A549 (cell line): ENCODE data around the gene GRIA1.

ENCODE experiments used
- CHD2 ChIP-seq: fragments of 150-350 bp; IDR thresholded peaks from 2 replicates; pipeline ENCODE4 v1.6.1; 2014; ENCODE audit warnings: low read length; ENCODE audit not compliant: partially characterized antibody
- CTCF ChIP-seq: fragments of >200 bp; sonication (Bioruptor Twin); formaldehyde crosslinking; IDR thresholded peaks from 3 replicates; pipeline ENCODE4 v1.5.1; 2016
- EHF ChIP-seq: fragments of 250-450 bp; sonication (Bioruptor Pico); IDR thresholded peaks from 2 replicates; pipeline ENCODE4 v1.5.0; 2020; ENCODE audit warnings: mild to moderate bottlenecking
- EP300 ChIP-seq, 2 experiments: fragments of >200 bp; sonication (Bioruptor Twin); formaldehyde crosslinking; IDR thresholded peaks; 2 replicates in 1 of 2; 3 replicates in 1 of 2; pipeline ENCODE4 v1.6.1; 2016 to 2017
- PBX3 ChIP-seq: IDR thresholded peaks from 2 replicates; pipeline ENCODE4 v1.6.1; 2012
- POLR2A ChIP-seq: IDR thresholded peaks from 2 replicates; pipeline ENCODE4 v1.6.1; 2012; ENCODE audit warnings: mild to moderate bottlenecking, low read length
- REST ChIP-seq: fragments of 200-600 bp; sonication (generic); IDR thresholded peaks from 2 replicates; pipeline ENCODE4 v1.6.1; 2016; ENCODE audit warnings: antibody characterized with exemption, mild to moderate bottlenecking, moderate library complexity
- RFX5 ChIP-seq: fragments of 450-650 bp; IDR thresholded peaks from 2 replicates; pipeline ENCODE4 v1.7.1; 2014; ENCODE audit warnings: antibody characterized with exemption, mild to moderate bottlenecking, moderate library complexity
- SMC3 ChIP-seq: fragments of >200 bp; sonication (Bioruptor Twin); formaldehyde crosslinking; IDR thresholded peaks from 3 replicates; pipeline ENCODE4 v1.6.1; 2018; ENCODE audit warnings: inconsistent platforms
- ZSCAN20 ChIP-seq: fragments of 250-450 bp; sonication (Bioruptor Pico); IDR thresholded peaks from 2 replicates; pipeline ENCODE4 v1.8.0; 2022; ENCODE audit warnings: mild to moderate bottlenecking, moderate library complexity

- TF ChIP-seq PBX3: no peak
- TF ChIP-seq CTCF: no peak
- TF ChIP-seq REST: no peak
- no peak for TF ChIP-seq CHD2
- TF ChIP-seq POLR2A: no peak
- no peak for TF ChIP-seq EHF (CRISPR knock-in tag)
- TF ChIP-seq EP300 (IDR thresholded peaks at IDR 0.05): no peak
- TF ChIP-seq RFX5: no peak
- no peak for TF ChIP-seq SMC3
- TF ChIP-seq ZSCAN20 (CRISPR knock-in tag): no peak
These were observed 317.3 kb downstream of the GRIA1 start for GRCh38 chr5:153807801-153808200.
